IMR-90 (cell line): ENCODE results near the gene CCDC150. TPM values are rescaled to one million over a fixed set of nuclear protein-coding genes. Genes with fewer than 3 reads are reported as not detected.
A peak's percentile ranks its signal among the peaks of the same experiment; 100 is the strongest.

Source experiments
- ATAC-seq: fragments of 200-7000 bp; cut with Tn5 transposase; 2 replicates; pipeline ENCODE4 v1.9.1; 2020; ENCODE audit warnings: low read depth, mild to moderate bottlenecking, moderate library complexity
- BruUV-seq: library from RNA; stranded (reverse); fragments of 400-500 nt; replicated peaks from 2 replicates; lab custom pipeline; 2021; lab: Mats Ljungman, UMichigan
- CTCF ChIA-PET: fragments of 300-600 bp; formaldehyde crosslinking; extraction: SDS; loops from one replicate; lab custom pipeline; 2021; ENCODE audit warnings: antibody characterized with exemption; lab: Yijun Ruan, JAX
- POLR2A ChIA-PET: fragments of 300-600 bp; sonication (Branson Sonifier 250); formaldehyde crosslinking; loops from one replicate; lab custom pipeline; 2022; ENCODE audit warnings: antibody characterized with exemption; ENCODE audit not compliant: unreplicated experiment; lab: Charles Lee
- DNase-seq: peaks from one replicate; pipeline ENCODE4 v3.0.0; 2013
- H2AFZ ChIP-seq: replicated peaks from 2 replicates; pipeline ENCODE3; 2013; ENCODE audit warnings: low read length, mild to moderate bottlenecking; ENCODE audit not compliant: poor library complexity
- H2AK5ac ChIP-seq: 2 replicates; pipeline ENCODE4 v1.6.1; 2013; ENCODE audit warnings: low read depth, low read length, inconsistent platforms
- H2AK9ac ChIP-seq: replicated peaks from 2 replicates; pipeline ENCODE3; 2013; ENCODE audit warnings: mild to moderate bottlenecking, low read depth, low read length, moderate library complexity; ENCODE audit not compliant: poor library complexity
- H2BK120ac ChIP-seq: 2 replicates; pipeline ENCODE4 v1.6.1; 2013; ENCODE audit warnings: low read depth, low read length, inconsistent platforms
- H2BK15ac ChIP-seq: 3 replicates; pipeline ENCODE4 v1.6.1; 2013; ENCODE audit warnings: low read depth, low read length, inconsistent platforms
- H2BK20ac ChIP-seq: 2 replicates; pipeline ENCODE4 v1.6.1; 2013; ENCODE audit warnings: low read depth, mild to moderate bottlenecking, inconsistent platforms, low read length, moderate library complexity
- H2BK5ac ChIP-seq: 2 replicates; pipeline ENCODE4 v1.6.1; 2013; ENCODE audit warnings: mild to moderate bottlenecking, low read depth, low read length, inconsistent platforms; ENCODE audit not compliant: poor library complexity, severe bottlenecking
- H3K14ac ChIP-seq: replicated peaks from 2 replicates; pipeline ENCODE4 v1.6.1; 2013; ENCODE audit warnings: low read depth, low read length, inconsistent platforms
- H3K18ac ChIP-seq: 2 replicates; pipeline ENCODE4 v1.6.1; 2013; ENCODE audit warnings: low read depth, low read length, control low read depth
- H3K23ac ChIP-seq: 2 replicates; pipeline ENCODE4 v1.6.1; 2013; ENCODE audit warnings: low read depth, low read length, inconsistent platforms
- H3K27ac ChIP-seq: 2 replicates; pipeline ENCODE4 v1.5.1; 2013; ENCODE audit warnings: mild to moderate bottlenecking, control low read depth, low read length; ENCODE audit not compliant: insufficient read depth
- H3K27me3 ChIP-seq: 2 replicates; pipeline ENCODE4 v1.6.1; 2013; ENCODE audit warnings: low read length; ENCODE audit not compliant: control insufficient read depth, insufficient read depth
- H3K36me3 ChIP-seq: 2 replicates; pipeline ENCODE4 v1.6.1; 2013; ENCODE audit warnings: low read length, mixed read lengths; ENCODE audit not compliant: control insufficient read depth, insufficient read depth
- H3K4ac ChIP-seq: 2 replicates; pipeline ENCODE4 v1.6.1; 2013; ENCODE audit warnings: low read depth, low read length, inconsistent platforms
- H3K4me1 ChIP-seq: 2 replicates; pipeline ENCODE4 v1.6.1; 2013; ENCODE audit warnings: low read length, mixed read lengths; ENCODE audit not compliant: control insufficient read depth, insufficient read depth
- H3K4me2 ChIP-seq: 2 replicates; pipeline ENCODE4 v1.6.1; 2013; ENCODE audit warnings: low read depth, mild to moderate bottlenecking, control low read depth, low read length, moderate library complexity
- H3K4me3 ChIP-seq: 2 replicates; pipeline ENCODE4 v1.5.1; 2013; ENCODE audit warnings: low read depth, mild to moderate bottlenecking, control low read depth, low read length, moderate library complexity; ENCODE audit not compliant: insufficient read depth
- H3K56ac ChIP-seq: 2 replicates; pipeline ENCODE4 v1.6.1; 2013; ENCODE audit warnings: low read length, inconsistent platforms; ENCODE audit not compliant: insufficient read depth; ENCODE audit errors: extremely low read depth
- H3K79me1 ChIP-seq, 2 experiments: 2 replicates each; pipeline ENCODE4 v1.6.1; 2013; ENCODE audit warnings: low read length in 2 of 2, inconsistent platforms in 1 of 2, low read depth in 1 of 2
- H3K9ac ChIP-seq: 2 replicates; pipeline ENCODE4 v1.6.1; 2013; ENCODE audit warnings: low read depth, low read length, control low read depth
- H3K9me1 ChIP-seq: 2 replicates; pipeline ENCODE4 v1.6.1; 2013; ENCODE audit warnings: low read length, inconsistent platforms; ENCODE audit not compliant: insufficient read depth
- H3K9me3 ChIP-seq: 2 replicates; pipeline ENCODE4 v1.6.1; 2013; ENCODE audit warnings: low read length; ENCODE audit not compliant: control insufficient read depth, insufficient read depth
- H4K20me1 ChIP-seq: 2 replicates; pipeline ENCODE4 v1.6.1; 2013; ENCODE audit warnings: low read length, inconsistent platforms; ENCODE audit not compliant: insufficient read depth
- H4K5ac ChIP-seq: 2 replicates; pipeline ENCODE4 v1.6.1; 2013; ENCODE audit warnings: mild to moderate bottlenecking, low read depth, low read length, control low read depth
- H4K8ac ChIP-seq, 2 experiments: 2 replicates each; pipeline ENCODE4 v1.6.1; 2013; ENCODE audit warnings: low read depth in 2 of 2, low read length in 2 of 2, control low read depth in 1 of 2, inconsistent platforms in 1 of 2
- H4K91ac ChIP-seq: 2 replicates; pipeline ENCODE4 v1.6.1; 2013; ENCODE audit warnings: low read depth, low read length, inconsistent platforms; ENCODE audit not compliant: insufficient read depth
- CTCF ChIP-seq: conservative IDR thresholded peaks from 2 replicates; pipeline ENCODE4 v1.5.1; 2012; ENCODE audit warnings: mild to moderate bottlenecking, low read depth, low read length, improper control_type of control experiment
- ELK1 ChIP-seq: fragments of 150-350 bp; IDR thresholded peaks from 2 replicates; pipeline ENCODE4 v1.6.1; 2016; ENCODE audit warnings: low read depth, mild to moderate bottlenecking, low read length, moderate library complexity, borderline replicate concordance
- MAFK ChIP-seq: IDR thresholded peaks from 2 replicates; pipeline ENCODE4 v1.6.1; 2012; ENCODE audit warnings: low read depth, low read length, improper control_type of control experiment
- MAZ ChIP-seq: IDR thresholded peaks from 2 replicates; pipeline ENCODE4 v1.6.1; 2012; ENCODE audit warnings: low read depth, mild to moderate bottlenecking, low read length, improper control_type of control experiment, moderate library complexity, borderline replicate concordance
- RAD21 ChIP-seq: IDR thresholded peaks from 2 replicates; pipeline ENCODE4 v1.6.1; 2012; ENCODE audit warnings: low read length, improper control_type of control experiment
- RCOR1 ChIP-seq: IDR thresholded peaks from 2 replicates; pipeline ENCODE4 v1.6.1; 2012; ENCODE audit warnings: mild to moderate bottlenecking, low read length, improper control_type of control experiment; ENCODE audit not compliant: insufficient replicate concordance
- RFX5 ChIP-seq: IDR thresholded peaks from 2 replicates; pipeline ENCODE4 v1.8.0; 2012; ENCODE audit warnings: low read depth, mild to moderate bottlenecking, low read length, moderate library complexity
- USF2 ChIP-seq: fragments of 150-350 bp; IDR thresholded peaks from 2 replicates; pipeline ENCODE4 v1.6.1; 2017; ENCODE audit warnings: mild to moderate bottlenecking, antibody characterized with exemption, low read length, low read depth
- dilution Hi-C: fragments of 300-500 bp; cut with HindIII; formaldehyde crosslinking; loops from one replicate; pipeline ENCODE4 v1.14.3; 2018; ENCODE audit warnings: low sequenced_read_pairs; ENCODE audit not compliant: unreplicated experiment
- in situ Hi-C: fragments of 300-500 bp; cut with MboI; formaldehyde crosslinking; loops from 3 replicates; pipeline ENCODE4 v1.14.3; 2019; ENCODE audit warnings: low sequenced_read_pairs, inconsistent platforms, mixed read lengths
- intact Hi-C: fragments of 100-400 bp; cut with micrococcal nuclease; formaldehyde crosslinking; loops from 2 replicates; pipeline ENCODE4 v1.10.0; 2022
- polyA plus RNA-seq, 3 experiments: library from polyadenylated mRNA; depleted of rRNA; stranded (reverse); fragments of >200 nt; gene quantifications; 2 replicates each; pipeline ENCODE4 v1.2.3, GENCODE V29; 2012; ENCODE audit warnings: low replicate concordance in 1 of 3
- total RNA-seq: library from RNA; depleted of rRNA; stranded (reverse); fragments of >200 nt; gene quantifications from 2 replicates; pipeline ENCODE4 v1.2.3, GENCODE V29; 2012

CCDC150 gene
- total and polyA plus RNA-seq, 2 of the 4 experiments (the other 2 are of a cell fraction) = 3.8 to 4.3 TPM

GRCh38 chr2:196703695-196704094 is 64.2 kb downstream of the CCDC150 start:
- no peak overlapping the region for H4K5ac ChIP-seq
- peak; percentile 52 for DNase-seq
- no peak overlapping the region for H3K23ac ChIP-seq
- no peaks in the 10 kb centered on the region for H3K9me1 ChIP-seq
- POLR2A ChIA-PET = no interaction called here
- no TSS peak for BruUV-seq
- no peak overlapping the region for H3K14ac ChIP-seq
- H3K18ac ChIP-seq = no peak overlapping the region
- no peak overlapping the region for H2BK20ac ChIP-seq
- H2AK9ac ChIP-seq = no peak overlapping the region
- no peaks in the 10 kb centered on the region for H3K4me1 ChIP-seq
- H3K27ac ChIP-seq = no peak overlapping the region
- H2BK5ac ChIP-seq = no peak overlapping the region
- no peak overlapping the region for H3K4me2 ChIP-seq
- H4K20me1 ChIP-seq = no peaks in the 10 kb centered on the region
- H4K8ac ChIP-seq = no peak overlapping the region
- TF ChIP-seq RAD21 (no peak), MAZ (no peak), MAFK (no peak), RFX5 (no peak), RCOR1 (no peak), CTCF (no peak), ELK1 (no peak), USF2 (no peak)
- H3K4me3 ChIP-seq = no peak overlapping the region
- no peak overlapping the region for H2AK5ac ChIP-seq
- no peak overlapping the region for H2AFZ ChIP-seq
- H4K91ac ChIP-seq = no peak overlapping the region
- no peaks in the 10 kb centered on the region for H3K36me3 ChIP-seq
- CTCF ChIA-PET = no interaction called here
- in situ Hi-C loops (no loop called here), dilution Hi-C loops (no loop called here), intact Hi-C loops (no loop called here)
- no peak overlapping the region for H2BK15ac ChIP-seq
- H3K9me3 ChIP-seq = no peaks in the 10 kb centered on the region
- H3K56ac ChIP-seq = no peak overlapping the region
- H2BK120ac ChIP-seq = no peak overlapping the region
- H3K79me1 ChIP-seq = no peaks in the 10 kb centered on the region
- peak; percentile 53; the same call in 1 of the 2 replicates for ATAC-seq
- H3K9ac ChIP-seq = no peak overlapping the region
- H3K27me3 ChIP-seq = no peaks in the 10 kb centered on the region
- no peak overlapping the region for H3K4ac ChIP-seq
